ENCODE results near the gene TSHZ2.

The TSHZ2 gene

GRCh38 chr20:53384392-53384791, 412.2 kb downstream of the TSHZ2 start:
- DNase-seq (ENCODE audit: low read depth): no peak

GRCh38 chr20:53385941-53386767, 414.0 kb downstream of the TSHZ2 start:
- no peak for DNase-seq (ENCODE audit: low read depth)

- DNase-seq (ENCODE audit: low read depth): peak; percentile 4
Measured at GRCh38 chr20:53387983-53388675, 416.0 kb downstream of the TSHZ2 start.

- DNase-seq (ENCODE audit: low read depth): no peak
Measured at GRCh38 chr20:53389516-53390300, 417.6 kb downstream of the TSHZ2 start.

- DNase-seq (ENCODE audit: low read depth): no peak
Measured at GRCh38 chr20:53390770-53391169, 418.6 kb downstream of the TSHZ2 start.

GRCh38 chr20:53394433-53394832, 422.3 kb downstream of the TSHZ2 start:
- no peak for DNase-seq (ENCODE audit: low read depth)

GRCh38 chr20:53395188-53395923, 423.2 kb downstream of the TSHZ2 start:
- no peak for DNase-seq (ENCODE audit: low read depth)

GRCh38 chr20:53399083-53399482, 426.9 kb downstream of the TSHZ2 start:
- DNase-seq (ENCODE audit: low read depth): no peak

- no peak for DNase-seq (ENCODE audit: low read depth)
Measured at GRCh38 chr20:53399592-53400335, 427.6 kb downstream of the TSHZ2 start.

GRCh38 chr20:53402233-53403005, 430.3 kb downstream of the TSHZ2 start:
- DNase-seq (ENCODE audit: low read depth): peak; percentile 9

- DNase-seq (ENCODE audit: low read depth): no peak
Measured at GRCh38 chr20:53403029-53403428, 430.9 kb downstream of the TSHZ2 start.

- DNase-seq (ENCODE audit: low read depth): no peak
Measured at GRCh38 chr20:53405139-53405538, 433.0 kb downstream of the TSHZ2 start.

GRCh38 chr20:53406580-53406979, 434.4 kb downstream of the TSHZ2 start:
- DNase-seq (ENCODE audit: low read depth): no peak

- no peak for DNase-seq (ENCODE audit: low read depth)
Measured at GRCh38 chr20:53408691-53409446, 436.7 kb downstream of the TSHZ2 start.

- DNase-seq (ENCODE audit: low read depth): no peak
Measured at GRCh38 chr20:53409447-53409717, 437.2 kb downstream of the TSHZ2 start.

- DNase-seq (ENCODE audit: low read depth): no peak
Measured at GRCh38 chr20:53411129-53411528, 439.0 kb downstream of the TSHZ2 start.

- no peak for DNase-seq (ENCODE audit: low read depth)
Measured at GRCh38 chr20:53411891-53412290, 439.7 kb downstream of the TSHZ2 start.

GRCh38 chr20:53412577-53413185, 440.5 kb downstream of the TSHZ2 start:
- no peak for DNase-seq (ENCODE audit: low read depth)

GRCh38 chr20:53413186-53413631, 441.1 kb downstream of the TSHZ2 start:
- DNase-seq (ENCODE audit: low read depth): peak; percentile 12

Data from activated T-cell treated with anti-CD3 and anti-CD28 coated beads for 24 hours (primary cell).